ENCODE results near the gene METTL23. TPM values are rescaled to one million over a fixed set of nuclear protein-coding genes. Genes with fewer than 3 reads are reported as not detected.
"Not testable (repeated sequence)": the region's sequence is repeated elsewhere in the genome, so short reads cannot be mapped to it uniquely, and the experiment has no call there.

METTL23 gene
- total RNA-seq, 1 donor from 2014 or later = 27.5 TPM

DNA sequence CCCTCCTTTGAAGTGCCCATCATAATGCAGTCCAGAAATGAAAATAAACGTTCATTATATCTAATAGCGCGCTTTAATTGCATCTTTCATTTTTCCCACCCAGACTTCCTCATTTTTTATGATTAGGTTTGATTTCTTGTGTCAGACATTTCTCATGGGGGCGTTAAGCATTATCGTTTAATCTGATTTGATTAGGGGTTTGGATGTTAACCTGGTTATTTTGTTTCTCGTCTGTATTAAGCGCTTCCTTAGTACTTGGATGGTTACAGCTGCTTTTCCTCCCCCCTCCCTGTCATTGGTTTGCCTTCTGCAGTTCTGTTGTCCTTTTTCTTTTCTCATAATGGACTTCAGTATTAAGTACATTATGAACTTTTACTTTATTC lies 11.8 kb downstream of the METTL23 start:
- Mint-ChIP-seq H3K9me3 (no peaks in the 10 kb centered on the region), H3K27me3 (no peaks in the 10 kb centered on the region), H3K4me3 (peak overlapping the region; percentile 98), H3K27ac (peak overlapping the region; percentile 98), H3K36me3 (peaks cover 32% of the 10 kb centered on the region), H3K4me1 (ENCODE audit: unreplicated experiment) (peaks cover 39% of the 10 kb centered on the region)
- TF ChIP-seq, protein P1, sequence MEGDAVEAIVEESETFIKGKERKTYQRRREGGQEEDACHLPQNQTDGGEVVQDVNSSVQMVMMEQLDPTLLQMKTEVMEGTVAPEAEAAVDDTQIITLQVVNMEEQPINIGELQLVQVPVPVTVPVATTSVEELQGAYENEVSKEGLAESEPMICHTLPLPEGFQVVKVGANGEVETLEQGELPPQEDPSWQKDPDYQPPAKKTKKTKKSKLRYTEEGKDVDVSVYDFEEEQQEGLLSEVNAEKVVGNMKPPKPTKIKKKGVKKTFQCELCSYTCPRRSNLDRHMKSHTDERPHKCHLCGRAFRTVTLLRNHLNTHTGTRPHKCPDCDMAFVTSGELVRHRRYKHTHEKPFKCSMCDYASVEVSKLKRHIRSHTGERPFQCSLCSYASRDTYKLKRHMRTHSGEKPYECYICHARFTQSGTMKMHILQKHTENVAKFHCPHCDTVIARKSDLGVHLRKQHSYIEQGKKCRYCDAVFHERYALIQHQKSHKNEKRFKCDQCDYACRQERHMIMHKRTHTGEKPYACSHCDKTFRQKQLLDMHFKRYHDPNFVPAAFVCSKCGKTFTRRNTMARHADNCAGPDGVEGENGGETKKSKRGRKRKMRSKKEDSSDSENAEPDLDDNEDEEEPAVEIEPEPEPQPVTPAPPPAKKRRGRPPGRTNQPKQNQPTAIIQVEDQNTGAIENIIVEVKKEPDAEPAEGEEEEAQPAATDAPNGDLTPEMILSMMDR (conservative IDR thresholded peaks at IDR 0.05) = no peak
- DNase-seq (ENCODE audit: extremely low spot score, unreplicated experiment) = no peak

DNA sequence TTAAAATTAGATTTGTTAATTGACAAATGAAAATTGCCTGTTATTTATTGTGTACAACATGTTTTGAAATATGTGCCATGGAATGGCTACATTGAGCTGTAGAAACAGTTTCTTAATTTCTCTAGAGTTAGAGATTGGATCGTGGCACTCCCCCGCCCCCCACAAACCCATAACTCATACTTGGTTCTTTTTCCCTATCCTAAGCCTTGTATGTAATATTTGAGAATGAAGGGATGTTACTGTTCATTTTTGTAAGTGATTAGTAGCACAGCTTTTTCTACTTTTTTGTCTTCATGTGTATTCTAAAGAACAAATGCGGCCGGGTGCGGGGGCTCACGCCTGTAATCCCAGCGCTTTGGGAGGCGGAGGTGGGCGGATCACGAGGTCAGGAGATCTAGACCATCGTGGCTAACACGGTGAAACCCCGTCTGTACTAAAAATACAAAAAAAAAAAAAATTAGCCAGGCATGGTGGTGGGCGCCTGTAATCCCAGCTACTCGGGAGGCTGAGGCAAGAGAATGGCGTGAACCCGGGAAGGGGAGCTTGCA lies 13.0 kb downstream of the METTL23 start:
- Mint-ChIP-seq H3K4me3 (peak overlapping the region; percentile 28), H3K36me3 (peaks cover 25% of the 10 kb centered on the region), H3K4me1 (ENCODE audit: unreplicated experiment) (peaks cover 27% of the 10 kb centered on the region)
- not testable (repeated sequence) for H3K9me3 Mint-ChIP-seq; DNase-seq (ENCODE audit: extremely low spot score, unreplicated experiment); H3K27me3 Mint-ChIP-seq; H3K27ac Mint-ChIP-seq

DNA sequence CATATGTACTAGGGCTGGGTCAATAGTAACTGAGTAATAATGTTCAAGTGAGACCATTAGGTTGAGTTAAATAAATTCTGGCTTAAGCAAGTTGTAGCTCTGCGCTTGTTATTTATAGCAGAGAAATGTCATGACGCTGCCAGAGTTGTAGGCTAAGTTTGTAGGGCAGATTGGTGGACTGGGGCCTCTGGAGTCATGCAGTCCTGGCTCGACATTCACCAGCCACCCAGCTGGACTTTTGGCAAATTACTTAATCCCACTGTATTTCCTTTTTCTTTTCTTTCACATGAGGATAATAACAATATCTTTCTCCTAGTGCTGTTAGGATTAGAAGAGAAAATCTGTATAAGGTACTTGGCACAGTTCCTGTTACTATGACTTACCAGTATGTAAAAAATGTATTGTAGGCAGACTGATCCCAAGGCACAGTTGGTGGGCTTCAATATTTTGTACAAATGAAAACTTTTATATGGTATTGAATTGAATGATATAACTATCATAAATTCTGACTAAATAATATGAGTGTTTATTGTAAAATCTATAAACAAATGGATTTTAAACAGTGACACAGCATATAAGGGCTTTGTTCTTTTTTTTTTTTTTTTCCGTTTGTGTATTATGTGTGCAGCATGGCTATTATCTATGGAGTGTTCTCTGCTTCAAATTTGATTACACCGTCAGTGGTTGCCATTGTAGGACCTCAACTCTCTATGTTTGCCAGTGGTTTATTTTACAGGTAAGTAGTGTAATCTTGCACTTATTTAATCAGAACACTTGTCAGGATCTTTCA lies 13.9 kb downstream of the METTL23 start:
- Mint-ChIP-seq H3K4me3 (peak overlapping the region; percentile 51), H3K36me3 (peaks cover 21% of the 10 kb centered on the region), H3K9me3 (no peaks in the 10 kb centered on the region), H3K27ac (no peak overlapping the region), H3K4me1 (ENCODE audit: unreplicated experiment) (peaks cover 22% of the 10 kb centered on the region), H3K27me3 (no peaks in the 10 kb centered on the region)
- DNase-seq (ENCODE audit: extremely low spot score, unreplicated experiment) = no peak
- TF ChIP-seq, protein P1 (conservative IDR thresholded peaks at IDR 0.05) = no peak

DNA sequence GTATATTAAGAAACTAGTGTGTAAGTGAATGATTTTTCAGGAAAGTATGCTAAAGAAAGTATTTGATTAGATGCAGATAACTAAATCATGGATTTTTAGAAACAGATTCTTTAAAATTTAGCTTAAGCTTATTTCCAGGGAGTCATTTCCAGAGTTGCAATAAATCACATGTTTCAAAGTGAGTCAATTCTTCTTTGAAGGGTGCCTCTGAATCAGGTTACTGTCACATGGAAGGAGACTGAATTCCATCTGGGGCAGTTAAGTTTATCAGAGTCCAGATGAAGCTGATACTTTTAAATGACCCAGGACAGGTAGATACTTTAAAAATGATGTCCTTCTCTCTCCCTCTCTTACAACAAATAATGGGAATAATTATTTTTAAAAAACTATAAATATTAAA lies 16.3 kb downstream of the METTL23 start:
- no peak for DNase-seq (ENCODE audit: extremely low spot score, unreplicated experiment)
- no peak overlapping the region for H3K27ac Mint-ChIP-seq
- peaks cover 25% of the 10 kb centered on the region for H3K36me3 Mint-ChIP-seq
- TF ChIP-seq, protein P1 (conservative IDR thresholded peaks at IDR 0.05) = no peak
- H3K27me3 Mint-ChIP-seq = no peaks in the 10 kb centered on the region
- H3K4me1 Mint-ChIP-seq (ENCODE audit: unreplicated experiment) = peaks cover 22% of the 10 kb centered on the region
- no peak overlapping the region for H3K4me3 Mint-ChIP-seq
- no peaks in the 10 kb centered on the region for H3K9me3 Mint-ChIP-seq

DNA sequence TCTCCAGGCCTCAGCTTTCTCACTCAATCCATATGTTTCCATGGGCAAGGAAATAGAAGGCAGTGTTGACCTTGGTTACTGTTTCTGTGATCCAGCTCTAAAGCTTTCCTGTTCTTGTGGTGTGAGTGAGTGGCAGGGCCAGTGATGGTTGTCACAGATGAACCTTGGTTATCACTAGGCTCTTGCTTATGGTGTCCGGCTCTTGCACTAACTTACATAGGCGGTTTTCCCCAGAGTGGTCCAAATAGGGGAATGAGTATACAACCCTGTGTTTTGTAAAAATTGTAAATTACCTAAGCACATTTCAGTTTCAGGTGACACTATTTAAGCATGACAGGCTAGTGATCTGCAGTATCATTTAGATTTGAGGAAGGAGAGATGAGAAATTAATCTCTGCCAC lies 18.1 kb downstream of the METTL23 start:
- TF ChIP-seq, protein P1 (conservative IDR thresholded peaks at IDR 0.05) = no peak
- peaks cover 29% of the 10 kb centered on the region for H3K36me3 Mint-ChIP-seq
- H3K4me3 Mint-ChIP-seq = no peak overlapping the region
- peaks cover 5% of the 10 kb centered on the region for H3K4me1 Mint-ChIP-seq (ENCODE audit: unreplicated experiment)
- DNase-seq (ENCODE audit: extremely low spot score, unreplicated experiment) = no peak
- H3K9me3 Mint-ChIP-seq = no peaks in the 10 kb centered on the region
- H3K27me3 Mint-ChIP-seq = no peaks in the 10 kb centered on the region
- no peak overlapping the region for H3K27ac Mint-ChIP-seq

DNA sequence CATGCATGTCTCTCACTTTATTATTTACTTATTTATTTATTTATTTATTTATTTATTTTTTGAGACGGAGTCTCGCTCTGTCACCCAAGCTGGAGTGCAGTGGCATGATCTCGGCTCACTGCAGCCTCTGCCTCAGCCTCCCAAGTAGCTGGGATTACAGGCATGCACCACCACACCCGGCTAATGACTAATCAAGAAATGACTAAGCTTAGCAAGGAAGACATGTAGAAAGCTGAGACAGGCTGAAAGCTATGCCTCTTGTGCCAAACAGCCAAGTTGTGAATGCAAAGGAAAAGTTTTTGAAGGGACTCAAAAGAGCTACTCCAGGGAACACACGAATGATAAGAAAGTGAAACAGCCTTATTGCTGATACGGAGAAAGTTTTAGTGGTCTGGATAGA lies 19.1 kb downstream of the METTL23 start:
- not testable (repeated sequence) for H3K4me1 Mint-ChIP-seq (ENCODE audit: unreplicated experiment); H3K4me3 Mint-ChIP-seq; H3K9me3 Mint-ChIP-seq; H3K27me3 Mint-ChIP-seq; H3K27ac Mint-ChIP-seq; DNase-seq (ENCODE audit: extremely low spot score, unreplicated experiment)
- peaks cover 32% of the 10 kb centered on the region for H3K36me3 Mint-ChIP-seq
